RKO (cell line): Measurements from ENCODE around the gene RNH1.
A peak's percentile ranks its signal among the peaks of the same experiment; 100 is the strongest.

ENCODE experiments used
- DNase-seq: peaks from one replicate; pipeline ENCODE4 v3.0.0-alpha.2; 2016; ENCODE audit warnings: low spot score

RNH1 gene

DNA sequence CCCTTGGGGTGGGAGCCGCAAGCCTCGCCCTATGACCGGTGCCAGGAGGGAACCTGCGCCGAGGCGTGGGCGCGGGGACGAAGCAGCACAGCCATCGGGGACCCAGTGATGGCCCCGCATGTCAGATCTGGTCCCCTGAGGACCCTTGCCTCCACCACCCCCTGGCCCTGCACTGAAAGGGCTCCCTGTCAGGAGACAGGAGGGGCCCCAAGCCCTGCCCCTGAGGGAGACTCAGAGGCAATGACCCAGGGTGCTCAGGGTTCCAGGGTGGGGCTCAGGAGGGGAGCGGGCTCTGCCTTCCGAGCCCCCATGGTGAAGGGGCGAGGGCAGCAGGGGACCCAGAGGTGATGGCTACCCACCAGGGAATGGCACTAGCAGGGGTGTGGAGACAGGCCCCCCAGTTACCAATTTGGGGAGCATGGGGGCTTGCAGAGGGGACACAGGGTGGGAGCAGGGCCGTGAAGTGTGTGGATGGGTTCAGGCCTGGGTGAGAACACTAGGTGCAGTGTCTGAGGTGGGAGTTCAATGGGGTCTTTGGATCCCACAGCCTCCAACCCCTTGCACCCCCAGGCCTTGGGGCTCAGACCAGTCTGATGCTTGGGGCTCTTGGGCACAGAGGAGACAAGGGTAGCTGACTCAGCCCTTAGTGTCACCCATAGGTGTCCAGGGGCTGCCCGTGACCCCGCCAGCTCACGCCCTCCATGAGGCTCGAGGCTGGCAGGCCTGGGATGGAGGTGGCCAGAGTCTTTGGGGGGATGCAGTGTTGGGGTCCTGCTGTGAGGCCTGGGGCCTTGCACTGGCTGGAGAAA lies 30.8 kb upstream of the RNH1 start:
- DNase-seq: no peak

DNA sequence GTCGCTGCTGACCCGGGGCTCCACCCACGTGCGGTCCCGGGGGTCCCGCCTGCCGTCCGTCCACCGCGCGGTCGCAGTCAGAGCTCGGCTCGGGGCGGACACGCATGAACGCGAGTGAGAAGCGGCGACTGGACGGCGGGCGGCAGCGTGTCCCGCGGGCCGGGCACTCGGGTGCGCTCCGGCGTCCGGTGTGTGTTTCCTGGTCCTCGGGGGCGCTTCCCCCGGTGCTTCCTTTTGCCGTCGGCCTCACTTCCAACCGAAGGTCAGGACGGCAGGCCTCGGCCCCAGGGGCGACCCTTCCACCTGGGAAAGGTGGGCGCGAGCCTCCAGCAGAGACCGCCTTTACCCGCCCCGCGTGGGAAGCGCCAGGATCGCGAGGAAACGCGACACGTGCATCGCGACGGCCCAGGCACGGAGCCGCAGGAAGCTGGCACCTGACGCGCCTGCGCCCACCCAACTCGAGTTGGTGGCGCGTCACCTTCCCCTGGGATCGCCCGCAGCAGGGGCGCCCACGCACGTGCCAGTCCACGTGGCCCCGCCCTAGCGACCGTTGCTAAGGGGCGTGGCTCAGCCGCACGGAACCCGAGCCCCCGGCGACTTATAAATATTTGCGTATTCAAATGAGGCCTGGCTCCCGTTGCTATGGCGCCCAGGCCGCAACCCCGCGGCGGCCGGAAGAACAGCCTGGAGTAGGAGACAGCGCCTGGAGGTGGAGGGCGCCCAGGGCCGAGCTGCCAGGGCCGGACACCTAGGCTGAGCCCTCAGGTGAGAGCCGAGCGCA lies 30.0 kb upstream of the RNH1 start, which contains the start of gene LRRC56:
Gene LRRC56, plus strand, starts transcription at position 687 of the 781 bp plus-strand sequence. CDS start 3,158 bp downstream, outside the sequence.
- peak; percentile 92 for DNase-seq

GRCh38 chr11:535519-536454 lies 28.7 kb upstream of the RNH1 start, which contains the start of gene HRAS:
Gene HRAS, minus strand, starts transcription at chr11:535576.
- DNase-seq: peak; percentile 93

- no peak for DNase-seq
These were observed 28.1 kb upstream of the RNH1 start for GRCh38 chr11:535210-535518.

GRCh38 chr11:534396-535209 lies 27.6 kb upstream of the RNH1 start:
- peak; percentile 37 for DNase-seq

DNA sequence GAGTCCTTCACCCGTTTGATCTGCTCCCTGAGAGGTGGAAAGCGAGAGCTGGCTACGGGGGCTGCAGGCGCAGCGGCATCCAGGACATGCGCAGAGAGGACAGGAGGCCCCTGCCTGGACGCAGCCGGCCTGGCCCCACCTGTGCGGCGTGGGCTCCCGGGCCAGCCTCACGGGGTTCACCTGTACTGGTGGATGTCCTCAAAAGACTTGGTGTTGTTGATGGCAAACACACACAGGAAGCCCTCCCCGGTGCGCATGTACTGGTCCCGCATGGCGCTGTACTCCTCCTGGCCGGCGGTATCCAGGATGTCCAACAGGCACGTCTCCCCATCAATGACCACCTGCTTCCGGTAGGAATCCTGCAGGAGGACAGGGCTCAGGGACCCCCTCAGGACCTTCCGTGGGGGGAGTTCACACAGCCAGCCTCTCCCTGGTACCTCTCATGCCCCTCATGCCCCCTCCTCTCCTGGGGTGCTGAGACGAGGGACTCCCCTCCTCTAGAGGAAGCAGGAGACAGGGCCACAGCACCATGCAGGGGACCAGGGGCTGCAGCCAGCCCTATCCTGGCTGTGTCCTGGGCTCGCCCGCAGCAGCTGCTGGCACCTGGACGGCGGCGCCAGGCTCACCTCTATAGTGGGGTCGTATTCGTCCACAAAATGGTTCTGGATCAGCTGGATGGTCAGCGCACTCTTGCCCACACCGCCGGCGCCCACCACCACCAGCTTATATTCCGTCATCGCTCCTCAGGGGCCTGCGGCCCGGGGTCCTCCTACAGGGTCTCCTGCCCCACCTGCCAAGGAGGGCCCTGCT lies 26.7 kb upstream of the RNH1 start:
- DNase-seq: no peak

DNA sequence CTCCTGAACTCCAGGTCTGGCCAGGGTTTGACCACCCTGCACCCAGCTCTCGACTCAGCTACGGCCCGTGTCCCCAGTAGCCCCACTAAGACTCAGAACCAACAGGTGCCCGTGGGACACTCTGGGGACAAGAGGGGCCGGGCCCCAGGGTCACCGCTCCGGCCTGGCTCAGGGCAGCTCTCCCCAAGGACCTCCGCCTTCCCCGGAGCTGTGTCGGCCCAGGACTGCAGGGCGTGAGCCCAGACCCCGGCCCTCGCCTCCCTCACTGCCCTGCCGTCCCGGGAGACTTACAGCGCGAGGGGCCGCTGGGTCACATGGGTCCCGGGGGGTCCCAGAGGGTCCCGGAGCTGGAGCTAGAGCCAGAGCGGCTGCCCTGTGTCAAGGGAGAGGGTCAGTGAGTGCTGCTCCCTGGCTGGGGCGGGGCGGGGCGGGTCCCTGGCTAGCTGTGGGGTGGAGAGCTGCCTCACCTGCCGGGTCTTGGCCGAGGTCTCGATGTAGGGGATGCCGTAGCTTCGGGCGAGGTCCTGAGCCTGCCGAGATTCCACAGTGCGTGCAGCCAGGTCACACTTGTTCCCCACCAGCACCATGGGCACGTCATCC lies 26.0 kb upstream of the RNH1 start:
- no peak for DNase-seq

GRCh38 chr11:532527-532985 lies 25.5 kb upstream of the RNH1 start:
- DNase-seq: no peak

DNA sequence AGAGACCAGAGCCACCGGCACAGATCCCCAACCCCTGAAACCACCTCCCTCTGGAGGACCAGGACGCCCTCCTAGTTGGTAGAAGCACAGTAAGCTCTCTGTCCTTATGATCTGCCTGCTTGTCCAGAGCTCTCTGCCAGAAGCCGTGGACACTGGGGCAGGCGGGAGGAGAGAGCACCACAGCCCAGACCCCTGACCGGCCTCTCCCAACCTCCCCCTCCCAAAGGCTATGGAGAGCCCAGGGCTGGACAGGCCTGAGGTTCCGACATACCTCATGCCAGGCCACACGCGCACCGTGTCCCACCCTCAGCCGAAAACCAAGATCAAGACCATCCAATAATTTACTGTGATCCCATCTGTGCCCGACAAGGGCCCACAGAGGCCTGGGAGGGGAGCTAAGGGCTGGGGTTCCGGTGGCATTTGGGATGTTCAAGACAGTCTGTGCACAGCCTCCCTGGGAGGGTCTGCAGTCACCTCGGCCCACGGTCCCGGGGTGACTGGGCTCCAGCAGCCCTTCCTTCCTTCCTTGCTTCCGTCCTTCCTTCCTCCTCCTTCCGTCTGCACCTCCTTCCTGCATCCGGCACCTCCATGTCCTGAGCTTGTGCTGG lies 25.0 kb upstream of the RNH1 start:
- no peak for DNase-seq

DNA sequence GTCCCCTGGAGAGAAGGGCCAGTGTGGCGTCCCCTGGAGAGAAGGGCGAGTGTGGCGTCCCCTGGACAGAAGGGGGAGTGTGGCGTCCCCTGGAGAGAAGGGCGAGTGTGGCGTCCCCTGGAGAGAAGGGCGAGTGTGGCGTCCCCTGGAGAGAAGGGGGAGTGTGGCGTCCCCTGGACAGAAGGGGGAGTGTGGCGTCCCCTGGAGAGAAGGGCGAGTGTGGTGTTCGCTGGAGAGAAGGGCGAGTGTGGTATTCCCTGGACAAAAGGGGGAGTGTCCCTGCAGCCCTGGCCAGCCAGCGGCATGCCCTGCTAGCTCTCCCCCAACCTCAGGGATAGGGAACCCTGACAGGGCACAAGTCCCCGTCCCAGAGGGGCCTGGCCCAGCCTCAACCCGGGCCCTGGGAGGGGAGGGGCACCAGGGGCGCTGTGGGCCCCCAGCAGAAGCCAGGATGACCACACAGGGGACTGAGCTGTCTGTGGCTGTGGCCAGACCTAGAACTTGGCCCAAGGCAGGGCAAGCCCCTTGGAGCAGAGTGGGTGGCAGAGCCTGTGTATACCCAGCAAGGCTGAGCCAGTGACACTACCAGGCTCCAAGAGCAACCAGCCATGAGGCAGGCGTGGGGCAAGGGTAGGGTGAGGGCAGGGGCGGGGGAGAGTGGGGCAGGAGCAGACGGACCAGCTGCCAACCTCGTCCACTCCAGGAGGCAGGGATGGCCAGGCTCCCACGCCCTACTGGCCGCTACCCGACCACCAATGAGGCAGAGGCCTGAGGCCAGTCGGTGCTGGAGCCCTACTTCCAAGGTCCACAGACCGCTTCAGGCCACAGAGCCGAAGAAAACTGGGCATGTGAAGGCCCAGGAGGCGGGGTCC lies 24.2 kb upstream of the RNH1 start:
- DNase-seq: no peak

DNA sequence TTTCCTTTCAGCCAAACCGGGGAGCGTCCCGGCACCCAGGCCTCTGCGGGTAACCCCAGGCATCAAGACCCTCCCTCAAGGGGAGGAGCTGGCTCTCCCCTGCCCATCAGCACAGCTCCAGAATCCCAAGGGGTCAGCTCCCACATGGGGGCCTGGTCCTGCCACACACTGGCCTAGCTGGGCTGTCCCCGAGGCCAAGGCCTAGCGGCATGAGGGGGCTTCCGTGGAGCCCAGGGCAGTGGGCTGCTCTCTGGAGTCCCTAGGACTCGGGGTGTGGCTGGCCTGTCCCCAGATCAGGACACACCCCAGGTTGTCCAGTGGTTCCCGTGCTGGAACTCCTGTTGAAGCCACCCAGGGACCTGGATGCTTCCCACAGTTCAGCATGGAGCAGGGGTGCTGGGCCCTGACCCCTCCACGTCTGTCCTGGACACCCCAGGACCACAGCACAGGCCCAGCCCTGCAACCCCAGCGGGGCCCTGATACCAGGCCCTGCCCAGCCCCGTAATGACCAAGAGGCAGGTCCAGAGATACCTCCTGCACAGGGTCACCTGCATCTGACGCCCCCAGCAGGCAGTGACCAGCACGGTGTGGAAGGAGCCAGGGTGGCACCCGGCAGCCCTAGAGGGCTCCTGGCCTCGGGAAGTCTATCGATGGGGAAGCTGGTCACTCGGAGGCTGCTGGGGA lies 22.8 kb upstream of the RNH1 start:
- no peak for DNase-seq

DNA sequence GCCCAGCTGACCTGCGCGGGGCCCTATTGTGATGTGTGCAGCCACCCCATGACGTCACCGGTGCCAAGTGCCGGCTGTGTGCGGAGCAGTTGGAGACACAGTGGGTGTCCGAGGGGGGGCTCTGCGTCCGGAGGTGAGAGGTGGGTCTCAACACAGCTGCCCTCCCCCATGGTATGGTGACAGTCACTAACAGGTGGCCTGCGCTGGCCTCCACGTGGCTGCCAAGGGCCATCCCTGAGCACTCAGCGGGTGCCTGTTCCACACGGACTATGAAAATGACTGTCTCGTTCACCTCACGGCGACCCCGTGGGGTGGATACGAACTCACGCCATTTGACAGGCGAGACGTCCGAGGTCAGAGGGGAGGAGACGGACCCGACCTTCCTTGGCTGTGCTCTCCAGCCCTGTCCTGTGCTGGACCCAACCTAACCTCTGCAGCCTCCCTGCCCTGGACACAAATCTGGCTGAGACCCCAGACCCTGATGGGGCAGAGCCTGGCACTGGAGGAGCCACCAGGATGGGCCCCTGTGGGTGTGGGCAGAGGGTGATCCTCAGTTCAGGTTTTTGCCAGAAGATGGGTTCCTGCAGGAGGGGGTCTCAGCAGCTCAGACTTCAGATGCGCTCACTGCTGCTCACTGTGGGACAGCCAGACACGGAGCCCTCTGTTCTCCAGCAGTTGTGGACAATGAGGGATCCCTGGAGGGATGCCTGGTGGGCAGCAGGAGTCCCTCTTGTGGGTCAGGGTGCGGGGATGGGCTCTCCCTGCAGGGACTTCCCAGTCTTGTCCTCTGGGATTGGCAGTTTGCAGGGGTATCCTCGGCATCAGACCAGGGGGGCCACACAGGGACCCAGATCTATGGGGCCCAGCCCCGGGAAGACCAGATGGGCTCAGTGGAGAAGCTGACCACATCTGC lies 22.0 kb upstream of the RNH1 start:
- no peak for DNase-seq

- DNase-seq: no peak
These were observed 21.2 kb upstream of the RNH1 start for GRCh38 chr11:528166-528814.

DNA sequence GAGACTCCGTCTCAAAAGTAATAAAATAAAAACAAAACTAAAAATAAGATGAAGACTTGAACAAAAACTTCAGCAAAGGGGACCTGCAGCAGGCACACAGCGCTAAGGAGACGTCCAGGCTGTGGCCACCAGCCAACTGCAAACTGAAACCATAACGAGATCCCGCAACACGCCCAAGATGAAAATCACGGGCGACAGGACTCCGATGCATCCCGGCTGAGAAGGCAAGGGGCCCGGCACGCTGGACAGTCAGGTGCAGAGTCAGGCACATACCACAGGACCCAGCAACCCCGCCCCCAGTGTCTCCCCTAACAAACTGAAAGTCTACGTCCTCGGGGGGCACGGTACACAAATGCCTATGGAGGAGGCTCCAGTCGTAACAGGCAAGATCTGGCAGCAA lies 19.1 kb upstream of the RNH1 start:
- no peak for DNase-seq

DNA sequence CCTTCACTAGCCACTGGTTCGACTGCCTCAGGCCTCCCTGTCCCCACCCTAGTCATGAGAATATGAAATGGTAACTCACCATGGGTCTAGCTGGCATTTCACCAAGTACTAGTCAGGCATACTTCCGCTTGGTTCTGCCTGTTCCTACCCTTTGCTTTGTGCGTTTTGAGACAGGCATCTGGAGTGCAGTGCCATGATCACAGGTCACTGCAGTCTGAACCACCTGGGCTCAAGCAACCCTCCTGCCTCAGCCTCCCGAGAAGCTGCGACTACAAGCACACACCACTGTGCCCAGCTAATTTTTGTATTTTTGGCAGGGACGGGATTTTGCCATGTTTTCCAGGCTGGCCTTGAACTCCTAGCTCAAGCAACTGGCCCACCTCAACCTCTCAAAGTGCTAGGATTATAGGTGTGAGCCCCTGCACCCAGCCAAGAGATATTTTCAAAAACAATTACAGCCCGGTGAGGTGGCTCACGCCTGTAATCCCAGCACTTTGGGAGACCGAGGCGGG lies 14.2 kb upstream of the RNH1 start:
- DNase-seq: peak; percentile 44
